Muscle of back (tissue), 13 donors: Measurements from ENCODE around the gene IRS2. TPM values are rescaled to one million over a fixed set of nuclear protein-coding genes. Genes with fewer than 3 reads are reported as not detected.
"Not testable (repeated sequence)": the region's sequence is repeated elsewhere in the genome, so short reads cannot be mapped to it uniquely, and the experiment has no call there.

Source experiments
- DNase-seq, 3 donors: peaks; one replicate each; pipeline versions ENCODE4 v3.0.0 to v3.0.0-alpha.2; 2013
- long read RNA-seq, 9 donors: transcript quantifications; one replicate each; lab custom pipeline, GENCODE V29; 2026
- polyA plus RNA-seq, 10 donors: library from polyadenylated mRNA; unstranded; fragments of 120-200 nt; gene quantifications; one replicate each; pipeline ENCODE4 v1.2.1, GENCODE V29; 2013; ENCODE audit not compliant: insufficient read length in 10 of 10

The IRS2 gene
- polyA plus RNA-seq = 1 to 10 TPM; 1.7 to 4.5 (median 3.3) TPM
- long read RNA-seq, donor 1, full-length matches to known transcripts = 1 of 1 reads
- long read RNA-seq, donor 1, partial matches to known transcripts = 0 of 1 reads
- long read RNA-seq, donor 1, other reads (novel, unspliced or antisense) = 0 of 1 reads
- long read RNA-seq, donor 2, full-length matches to known transcripts = 1 of 1 reads
- long read RNA-seq, donor 2, partial matches to known transcripts = 0 of 1 reads
- long read RNA-seq, donor 2, other reads (novel, unspliced or antisense) = 0 of 1 reads
- long read RNA-seq, donor 3 = 0 reads
- long read RNA-seq, donor 4, full-length matches to known transcripts = 1 of 1 reads
- long read RNA-seq, donor 4, partial matches to known transcripts = 0 of 1 reads
- long read RNA-seq, donor 4, other reads (novel, unspliced or antisense) = 0 of 1 reads
- long read RNA-seq, donor 5, full-length matches to known transcripts = 3 of 3 reads
- long read RNA-seq, donor 5, partial matches to known transcripts = 0 of 3 reads
- long read RNA-seq, donor 5, other reads (novel, unspliced or antisense) = 0 of 3 reads
- long read RNA-seq, donor 6, full-length matches to known transcripts = 1 of 1 reads
- long read RNA-seq, donor 6, partial matches to known transcripts = 0 of 1 reads
- long read RNA-seq, donor 6, other reads (novel, unspliced or antisense) = 0 of 1 reads
- long read RNA-seq, donor 7, full-length matches to known transcripts = 3 of 3 reads
- long read RNA-seq, donor 7, partial matches to known transcripts = 0 of 3 reads
- long read RNA-seq, donor 7, other reads (novel, unspliced or antisense) = 0 of 3 reads
- long read RNA-seq, donor 8, full-length matches to known transcripts = 1 of 1 reads
- long read RNA-seq, donor 8, partial matches to known transcripts = 0 of 1 reads
- long read RNA-seq, donor 8, other reads (novel, unspliced or antisense) = 0 of 1 reads
- long read RNA-seq, donor 9, full-length matches to known transcripts = 1 of 1 reads
- long read RNA-seq, donor 9, partial matches to known transcripts = 0 of 1 reads
- long read RNA-seq, donor 9, other reads (novel, unspliced or antisense) = 0 of 1 reads

- DNase-seq = peak; percentile 93 to 96 (median 94)
Measured at GRCh38 chr13:109786457-109787134, at the start of gene IRS2. Gene IRS2 (minus strand): TSS chr13:109786583. CDS start chr13:109786053, 530 bp downstream.

- DNase-seq = no peak
Measured at GRCh38 chr13:109834973-109835720, 48.8 kb upstream of the IRS2 start.

GRCh38 chr13:109833940-109834339 lies 47.6 kb upstream of the IRS2 start:
- DNase-seq = no peak

GRCh38 chr13:109833071-109833470 lies 46.7 kb upstream of the IRS2 start:
- no peak for DNase-seq

GRCh38 chr13:109828591-109829316 lies 42.4 kb upstream of the IRS2 start:
- not testable (repeated sequence) for DNase-seq

GRCh38 chr13:109823201-109823600 lies 36.8 kb upstream of the IRS2 start:
- DNase-seq = not testable (repeated sequence)

GRCh38 chr13:109821103-109821502 lies 34.7 kb upstream of the IRS2 start:
- DNase-seq = no peak

- no peak for DNase-seq
Measured at GRCh38 chr13:109819874-109820273, 33.5 kb upstream of the IRS2 start.

GRCh38 chr13:109818886-109819285 lies 32.5 kb upstream of the IRS2 start:
- peak; percentile 43 to 69 (median 62) for DNase-seq

GRCh38 chr13:109817591-109818535 lies 31.5 kb upstream of the IRS2 start:
- DNase-seq = peak in 2 of 3 donors; percentile 45 to 47

- peak in 1 of 3 donors; percentile 75 for DNase-seq
Measured at GRCh38 chr13:109816808-109817203, 30.4 kb upstream of the IRS2 start.

- no peak for DNase-seq
Measured at GRCh38 chr13:109816112-109816807, 29.9 kb upstream of the IRS2 start.

- DNase-seq = no peak
Measured at GRCh38 chr13:109815651-109816050, 29.3 kb upstream of the IRS2 start.

GRCh38 chr13:109813663-109814062 lies 27.3 kb upstream of the IRS2 start:
- DNase-seq = no peak

- peak in 1 of 3 donors; percentile 36 for DNase-seq
Measured at GRCh38 chr13:109812382-109812781, 26.0 kb upstream of the IRS2 start.

GRCh38 chr13:109810761-109811510 lies 24.6 kb upstream of the IRS2 start:
- DNase-seq = no peak

GRCh38 chr13:109809216-109809932 lies 23.0 kb upstream of the IRS2 start:
- DNase-seq = no peak
